HEK293T (cell line): Measurements from ENCODE around the gene KCNG2.

Experiments
- CTBP1 ChIP-seq: fragments of 450-650 bp; IDR thresholded peaks from 2 replicates; pipeline ENCODE4 v1.6.1; 2016; ENCODE audit warnings: borderline replicate concordance
- FOXK2 ChIP-seq: fragments of 450-650 bp; IDR thresholded peaks from 2 replicates; pipeline ENCODE4 v1.6.1; 2016; ENCODE audit warnings: mild to moderate bottlenecking
- SP1 ChIP-seq: fragments of 450-650 bp; IDR thresholded peaks from 2 replicates; pipeline ENCODE4 v1.6.1; 2017
- TARDBP ChIP-seq: fragments of 450-650 bp; IDR thresholded peaks from 2 replicates; pipeline ENCODE4 v1.6.1; 2016

- TF ChIP-seq FOXK2, result no peak
- no peak for TF ChIP-seq TARDBP
- TF ChIP-seq CTBP1, result no peak
- TF ChIP-seq SP1, result no peak
Measured at GRCh38 chr18:79853303-79853992, 55.7 kb downstream of the KCNG2 start.
